Stomach (tissue), 4 donors: ENCODE results near the gene KIF11.

Experiments used
- POLR2A ChIP-seq, 4 donors: fragments of 450-650 bp; IDR thresholded peaks; one replicate each; pipeline ENCODE4 v1.6.1; 2016; ENCODE audit warnings: antibody characterized with exemption in 4 of 4, control low read depth in 2 of 4, mild to moderate bottlenecking in 1 of 4, moderate library complexity in 1 of 4
- TF ChIP-seq, protein P1 (sequence below), 7 experiments: fragments of 450-650 bp in 4 of 7; fragments of 200-600 bp in 3 of 7; sonication (generic) in 3 of 7; IDR thresholded peaks; one replicate each; pipeline ENCODE4 v1.5.1; 2016 to 2019; ENCODE audit warnings: antibody characterized with exemption in 7 of 7, control low read depth in 2 of 7, mild to moderate bottlenecking in 1 of 7

DNA sequence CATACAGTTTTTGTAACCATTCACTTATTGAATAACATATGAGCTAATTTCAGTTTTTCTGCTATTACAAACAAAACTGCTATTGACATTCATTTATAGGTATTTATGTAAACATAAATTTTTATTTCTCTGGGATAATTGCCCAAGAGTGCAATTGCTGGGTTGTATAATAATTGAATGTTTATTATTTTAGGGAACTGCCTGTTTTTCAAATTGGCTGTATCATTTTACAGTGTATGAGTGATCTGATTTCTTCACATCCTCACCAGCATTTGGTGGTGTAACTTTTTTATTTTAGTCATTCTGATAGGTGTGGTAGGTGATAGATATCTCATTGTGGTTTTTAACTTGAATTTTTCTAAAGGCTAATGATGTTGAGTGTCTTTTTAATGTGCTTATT is 26.4 kb downstream of the KIF11 start:
- TF ChIP-seq, protein P1, sequence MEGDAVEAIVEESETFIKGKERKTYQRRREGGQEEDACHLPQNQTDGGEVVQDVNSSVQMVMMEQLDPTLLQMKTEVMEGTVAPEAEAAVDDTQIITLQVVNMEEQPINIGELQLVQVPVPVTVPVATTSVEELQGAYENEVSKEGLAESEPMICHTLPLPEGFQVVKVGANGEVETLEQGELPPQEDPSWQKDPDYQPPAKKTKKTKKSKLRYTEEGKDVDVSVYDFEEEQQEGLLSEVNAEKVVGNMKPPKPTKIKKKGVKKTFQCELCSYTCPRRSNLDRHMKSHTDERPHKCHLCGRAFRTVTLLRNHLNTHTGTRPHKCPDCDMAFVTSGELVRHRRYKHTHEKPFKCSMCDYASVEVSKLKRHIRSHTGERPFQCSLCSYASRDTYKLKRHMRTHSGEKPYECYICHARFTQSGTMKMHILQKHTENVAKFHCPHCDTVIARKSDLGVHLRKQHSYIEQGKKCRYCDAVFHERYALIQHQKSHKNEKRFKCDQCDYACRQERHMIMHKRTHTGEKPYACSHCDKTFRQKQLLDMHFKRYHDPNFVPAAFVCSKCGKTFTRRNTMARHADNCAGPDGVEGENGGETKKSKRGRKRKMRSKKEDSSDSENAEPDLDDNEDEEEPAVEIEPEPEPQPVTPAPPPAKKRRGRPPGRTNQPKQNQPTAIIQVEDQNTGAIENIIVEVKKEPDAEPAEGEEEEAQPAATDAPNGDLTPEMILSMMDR (IDR thresholded peaks at IDR 0.05), result no peak
- no peak for TF ChIP-seq POLR2A (IDR thresholded peaks at IDR 0.05)
